H1 (cell line): ENCODE data around the gene OSBPL9. TPM values are rescaled to one million over a fixed set of nuclear protein-coding genes. Genes with fewer than 3 reads are reported as not detected.

Source experiments
- CTCF ChIA-PET: fragments of 300-600 bp; sonication (Branson Sonifier 250); formaldehyde crosslinking; loops from one replicate; lab custom pipeline; 2021; ENCODE audit not compliant: partially characterized antibody; lab: Charles Lee
- POLR2A ChIA-PET: fragments of 300-600 bp; sonication (Branson Sonifier 250); formaldehyde crosslinking; loops from one replicate; lab custom pipeline; 2021; ENCODE audit warnings: inconsistent platforms; ENCODE audit not compliant: partially characterized antibody; lab: Charles Lee
- DNase-seq, 2 experiments: peaks; one replicate each; pipeline versions ENCODE4 v3.0.0 to v3.0.0-alpha.2; 2010 to 2022; ENCODE audit warnings: low spot score in 2 of 2, low read depth in 1 of 2, mixed read lengths in 1 of 2
- FAIRE-seq: peaks from 2 replicates; lab custom pipeline; 2011; peaks lifted over from hg19 to GRCh38; lab: Jason Lieb, UNC
- H2AFZ ChIP-seq: 2 replicates; pipeline ENCODE4 v1.8.1; 2012; ENCODE audit warnings: low read length, inconsistent platforms
- H2AK5ac ChIP-seq: 2 replicates; pipeline ENCODE4 v1.6.1; 2013; ENCODE audit warnings: low read depth, low read length
- H2BK120ac ChIP-seq: replicated peaks from 2 replicates; pipeline ENCODE3; 2013; ENCODE audit warnings: low read depth, low read length, inconsistent platforms
- H2BK12ac ChIP-seq: 2 replicates; pipeline ENCODE4 v1.6.1; 2013; ENCODE audit warnings: low read depth, low read length
- H2BK15ac ChIP-seq: 2 replicates; pipeline ENCODE4 v1.6.1; 2013; ENCODE audit warnings: low read length
- H2BK20ac ChIP-seq: 2 replicates; pipeline ENCODE4 v1.6.1; 2013; ENCODE audit warnings: low read length
- H2BK5ac ChIP-seq: 2 replicates; pipeline ENCODE4 v1.6.1; 2013; ENCODE audit warnings: low read depth, low read length
- H3K14ac ChIP-seq: 2 replicates; pipeline ENCODE4 v1.6.1; 2013; ENCODE audit warnings: inconsistent platforms; ENCODE audit not compliant: insufficient read length
- H3K18ac ChIP-seq: 2 replicates; pipeline ENCODE4 v1.6.1; 2013; ENCODE audit warnings: low read length; ENCODE audit errors: extremely low read depth
- H3K23ac ChIP-seq: 2 replicates; pipeline ENCODE4 v1.6.1; 2013; ENCODE audit warnings: inconsistent platforms; ENCODE audit not compliant: insufficient read length
- H3K23me2 ChIP-seq: 2 replicates; pipeline ENCODE4 v1.6.1; 2013; ENCODE audit warnings: low read depth, low read length
- H3K27ac ChIP-seq: 2 replicates; pipeline ENCODE4 v1.6.1; 2011; ENCODE audit warnings: low read depth, low read length, inconsistent platforms
- H3K27me3 ChIP-seq, 4 experiments: replicated peaks in 1 of 4; 1 replicate in 1 of 4; 2 replicates in 3 of 4; pipeline versions ENCODE4 v1.6.1 to v1.8.1; 2011 to 2013; ENCODE audit warnings: low read length in 3 of 4, mild to moderate bottlenecking in 3 of 4, inconsistent platforms in 2 of 4, mixed read lengths in 2 of 4, moderate library complexity in 1 of 4; ENCODE audit not compliant: control insufficient read depth in 3 of 4, insufficient read depth in 3 of 4; ENCODE audit errors: extremely low read depth in 1 of 4
- H3K36me3 ChIP-seq, 4 experiments: 2 replicates each; pipeline versions ENCODE4 v1.6.1 to v1.8.1; 2011 to 2013; ENCODE audit warnings: mild to moderate bottlenecking in 4 of 4, low read length in 3 of 4, moderate library complexity in 2 of 4, control low read depth in 1 of 4, inconsistent platforms in 1 of 4; ENCODE audit not compliant: insufficient read depth in 4 of 4, control insufficient read depth in 2 of 4
- H3K4ac ChIP-seq: replicated peaks from 2 replicates; pipeline ENCODE3; 2013; ENCODE audit warnings: low read length, low read depth, mixed read lengths, inconsistent platforms; ENCODE audit not compliant: insufficient read length
- H3K4me1 ChIP-seq, 4 experiments: replicated peaks in 1 of 4; 1 replicate in 1 of 4; 2 replicates in 3 of 4; pipeline versions ENCODE4 v1.6.1 to v1.8.1; 2011 to 2013; ENCODE audit warnings: low read length in 3 of 4, inconsistent platforms in 2 of 4, mixed read lengths in 1 of 4; ENCODE audit not compliant: insufficient read depth in 4 of 4, control insufficient read depth in 3 of 4
- H3K4me2 ChIP-seq, 2 experiments: 2 replicates each; pipeline versions ENCODE4 v1.6.1 to v1.8.1; 2011 to 2013; ENCODE audit warnings: low read depth in 2 of 2, low read length in 2 of 2, control low read depth in 1 of 2, inconsistent platforms in 1 of 2, mild to moderate bottlenecking in 1 of 2; ENCODE audit not compliant: insufficient read depth in 1 of 2
- H3K4me3 ChIP-seq, 4 experiments: fragments of 200-600, 300-600 bp in 1 of 4; sonication (generic), shearing (Covaris generic), sonication (Bioruptor Twin) in 1 of 4; 2 replicates each; pipeline versions ENCODE4 v1.5.1 to v1.8.1; 2011 to 2016; ENCODE audit warnings: low read length in 4 of 4, low read depth in 3 of 4, control low read depth in 2 of 4, inconsistent platforms in 2 of 4, mild to moderate bottlenecking in 2 of 4, mixed read lengths in 1 of 4, moderate library complexity in 1 of 4; ENCODE audit not compliant: insufficient read depth in 2 of 4; ENCODE audit errors: extremely low read depth in 1 of 4
- H3K56ac ChIP-seq: replicated peaks from 2 replicates; pipeline ENCODE3; 2013; ENCODE audit warnings: low read depth, mild to moderate bottlenecking, mixed read lengths, low read length, inconsistent platforms; ENCODE audit not compliant: insufficient read length
- H3K79me1 ChIP-seq: 2 replicates; pipeline ENCODE4 v1.6.1; 2013; ENCODE audit warnings: low read depth, low read length, control low read depth
- H3K79me2 ChIP-seq, 2 experiments: 2 replicates each; pipeline versions ENCODE4 v1.6.1 to v1.8.1; 2012 to 2013; ENCODE audit warnings: low read length in 2 of 2, mild to moderate bottlenecking in 2 of 2, inconsistent platforms in 1 of 2; ENCODE audit not compliant: insufficient read depth in 2 of 2, control insufficient read depth in 1 of 2
- H3K9ac ChIP-seq, 4 experiments: replicated peaks in 1 of 4; 1 replicate in 1 of 4; 2 replicates in 3 of 4; pipeline versions ENCODE4 v1.6.1 to v1.8.1; 2011 to 2013; ENCODE audit warnings: low read depth in 3 of 4, low read length in 3 of 4, control low read depth in 2 of 4, mild to moderate bottlenecking in 2 of 4, moderate library complexity in 2 of 4, inconsistent platforms in 1 of 4; ENCODE audit errors: extremely low read depth in 1 of 4
- H3K9me3 ChIP-seq, 2 experiments: 2 replicates each; pipeline versions ENCODE4 v1.6.1 to v1.8.1; 2012 to 2013; ENCODE audit warnings: mild to moderate bottlenecking in 2 of 2, moderate library complexity in 2 of 2, control low read depth in 1 of 2, inconsistent platforms in 1 of 2, low read depth in 1 of 2, low read length in 1 of 2, mixed read lengths in 1 of 2; ENCODE audit not compliant: insufficient read depth in 2 of 2
- H4K20me1 ChIP-seq, 2 experiments: replicated peaks in 1 of 2; 2 replicates each; pipeline versions ENCODE3 to v1.8.1; 2011 to 2013; ENCODE audit warnings: inconsistent platforms in 2 of 2, low read length in 2 of 2, mild to moderate bottlenecking in 1 of 2; ENCODE audit not compliant: insufficient read depth in 2 of 2, control insufficient read depth in 1 of 2
- H4K5ac ChIP-seq: 2 replicates; pipeline ENCODE4 v1.6.1; 2013; ENCODE audit warnings: low read length, low read depth, mixed read lengths, inconsistent platforms; ENCODE audit not compliant: insufficient read length
- H4K8ac ChIP-seq: 2 replicates; pipeline ENCODE4 v1.8.0; 2013; ENCODE audit warnings: mild to moderate bottlenecking, moderate library complexity, low read length, inconsistent platforms; ENCODE audit not compliant: insufficient read depth; ENCODE audit errors: extremely low read depth
- H4K91ac ChIP-seq: replicated peaks from 2 replicates; pipeline ENCODE3; 2013; ENCODE audit warnings: low read length, mixed read lengths, inconsistent platforms; ENCODE audit not compliant: insufficient read length
- POLR2AphosphoS5 ChIP-seq: IDR thresholded peaks from 2 replicates; pipeline ENCODE4 v1.6.1; 2011; ENCODE audit warnings: low read depth, low read length
- WGBS, 2 experiments: shearing (Covaris generic) in 1 of 2; methylation state at CpG; one replicate each; pipeline versions ENCODE4 v1.1.6 to v1.1.7; 2013 to 2015; ENCODE audit warnings: low lambda C conversion rate in 2 of 2, mixed read lengths in 2 of 2, inconsistent platforms in 1 of 2, low coverage in 1 of 2, missing lambda C conversion rate in 1 of 2; ENCODE audit not compliant: insufficient replicate concordance in 2 of 2, insufficient coverage in 1 of 2, insufficient read length in 1 of 2; ENCODE audit errors: extremely low coverage in 1 of 2, missing lambda C conversion rate in 1 of 2; 5-methylcytosine and 5-hydroxymethylcytosine counted together
- polyA plus RNA-seq, 7 experiments: library from polyadenylated mRNA; depleted of rRNA in 3 of 7; stranded (reverse) in 5 of 7; unstranded in 2 of 7; fragments of >200 nt in 5 of 7; fragments of 200-250 nt in 2 of 7; gene quantifications; 1 replicate in 5 of 7; 2 replicates in 1 of 7; 4 replicates in 1 of 7; pipeline versions ENCODE4 v1.2.1 to v1.2.3, GENCODE V29; 2011 to 2013; ENCODE audit warnings: missing spikeins in 2 of 7, mixed read lengths in 2 of 7
- total RNA-seq: library from RNA; stranded (reverse); fragmentation: NEBNext Ultra II Directional; extraction: Animal tissue kit (Norgen Biotek cat#: 25700); gene quantifications from 2 replicates; pipeline ENCODE4 v1.2.1, GENCODE V29; 2021

OSBPL9 gene
- total and polyA plus RNA-seq, 2 of the 8 experiments (the other 6 are each of a cell fraction or from before 2014, with no cell fraction given) = 58.2 to 71.6 TPM

DNA sequence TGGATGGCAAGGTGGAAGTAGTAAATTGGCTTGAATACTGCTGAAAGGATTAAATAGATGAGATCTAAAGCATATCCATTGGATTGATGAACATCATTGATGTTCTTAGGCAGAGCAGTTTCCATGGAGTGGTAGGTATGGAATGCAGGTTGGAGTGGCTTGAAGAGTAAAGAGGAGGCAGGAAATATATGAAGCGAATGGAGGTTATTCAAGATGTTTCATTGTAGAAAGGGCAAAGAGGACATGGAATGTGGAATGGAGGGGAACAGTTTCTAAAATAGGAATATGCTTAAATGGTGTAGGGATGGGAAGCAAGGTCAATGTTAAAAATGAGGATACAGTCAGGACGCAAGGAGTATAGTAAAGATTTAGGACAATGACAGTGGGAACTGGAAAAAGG lies 6.1 kb downstream of the OSBPL9 start:
- WGBS, 2 experiments = 94% methylated on average over 2 of the region's 2 CpGs; no CpG with 5 or more reads in 1 of the 2 experiments

More for the DNA sequence above, 6.1 kb downstream of the OSBPL9 start:
- POLR2A ChIA-PET = interaction anchor here (0.6 to 2.0 kb wide), 2 partner anchors 201 to 280 kb away, joined by 3 to 4 read pairs; no protein-coding TSS in a partner anchor
- Histone ChIP-seq H4K5ac (no peak overlapping the region), H3K9ac (no peak overlapping the region), H2AFZ (no peak overlapping the region), H2BK12ac (no peak overlapping the region), H3K4me3 (no peak overlapping the region), H2BK15ac (no peak overlapping the region), H3K23ac (no peak overlapping the region), H3K14ac (no peak overlapping the region), H3K9me3 (no peaks in the 10 kb centered on the region), H2BK20ac (no peak overlapping the region), H3K56ac (no peak overlapping the region), H4K91ac (no peak overlapping the region), H2AK5ac (no peak overlapping the region), H3K23me2 (no peaks in the 10 kb centered on the region), H3K4ac (no peak overlapping the region), H2BK120ac (no peak overlapping the region), H4K20me1 (no peaks in the 10 kb centered on the region), H3K27me3 (no peaks in the 10 kb centered on the region), H3K18ac (no peak overlapping the region), H2BK5ac (no peak overlapping the region), H3K4me2 (no peak overlapping the region), H3K79me2 (peaks cover 0 to 40% of the 10 kb centered on the region in 2 experiments; a peak in 3 of 4 replicates), H3K36me3 (no peaks in the 10 kb centered on the region), H3K27ac (no peak overlapping the region), H3K79me1 (no peaks in the 10 kb centered on the region), H4K8ac (no peak overlapping the region), H3K4me1 (peaks cover 0 to 5% (median 0%) of the 10 kb centered on the region in 4 experiments; a peak in 2 of 7 replicates)
- CTCF ChIA-PET = interaction anchor here (0.7 to 1.3 kb wide), 2 partner anchors 147 to 216 kb away, joined by 3 to 6 read pairs; no protein-coding TSS in a partner anchor
- no peak for FAIRE-seq
- DNase-seq = no peak
- no peak for TF ChIP-seq POLR2AphosphoS5
